Body of pancreas (tissue), 4 donors: ENCODE data around the gene AP1M1. TPM values are rescaled to one million over a fixed set of nuclear protein-coding genes. Genes with fewer than 3 reads are reported as not detected.

Experiments
- ATAC-seq: fragments of 150-250 bp; one replicate; pipeline ENCODE4 v1.9.1; 2016
- DNase-seq, 4 donors: peaks; one replicate each; pipeline ENCODE4 v3.0.0-alpha.2; 2019
- H3K27ac ChIP-seq, 4 donors: fragments of 200-600 bp; sonication (generic); 1 replicate in 3 of 4; 2 replicates in 1 of 4; pipeline versions ENCODE4 v1.5.1 to v1.6.1; 2016 to 2019; ENCODE audit warnings: mild to moderate bottlenecking in 1 of 4, mixed read lengths in 1 of 4, moderate library complexity in 1 of 4
- H3K27me3 ChIP-seq, 2 donors: fragments of 200-600 bp; sonication (generic); one replicate each; pipeline ENCODE4 v1.6.0; 2016; ENCODE audit warnings: mild to moderate bottlenecking in 1 of 2
- H3K36me3 ChIP-seq, 2 donors: fragments of 200-600 bp; sonication (generic); replicated peaks in 1 of 2; 2 replicates each; pipeline ENCODE4 v1.5.1; 2016; ENCODE audit warnings: low read depth in 2 of 2; ENCODE audit not compliant: insufficient read depth in 1 of 2
- H3K4me1 ChIP-seq: fragments of 200-600 bp; sonication (generic); one replicate; pipeline ENCODE4 v1.6.0; 2016
- H3K4me3 ChIP-seq, 2 donors: fragments of 200-600 bp; sonication (generic); 1 replicate in 1 of 2; 2 replicates in 1 of 2; pipeline ENCODE4 v1.5.1; 2016 to 2019
- H3K9me3 ChIP-seq, 3 donors: fragments of 200-600 bp; sonication (generic); 1 replicate in 2 of 3; 2 replicates in 1 of 3; pipeline ENCODE4 v1.5.1; 2016
- POLR2A ChIP-seq, 3 donors: fragments of 450-650 bp; IDR thresholded peaks; one replicate each; pipeline ENCODE4 v1.6.1; 2016; ENCODE audit warnings: antibody characterized with exemption in 3 of 3, mild to moderate bottlenecking in 2 of 3
- WGBS, 2 donors: methylation state at CpG; one replicate each; pipeline ENCODE4 v1.1.5; 2017; 5-methylcytosine and 5-hydroxymethylcytosine counted together
- intact Hi-C: fragments of 100-400 bp; cut with DNase I; formaldehyde crosslinking; loops from one replicate; pipeline ENCODE4 v1.15.1; 2023
- total RNA-seq, 2 donors: library from RNA; depleted of rRNA; stranded (reverse); fragments of >200 nt; gene quantifications; one replicate each; pipeline ENCODE4 v1.1.0, GENCODE V29; 2016
- TF ChIP-seq, protein P1 (sequence below), 7 experiments: fragments of 450-650 bp in 4 of 7; fragments of 200-600 bp in 3 of 7; sonication (generic) in 3 of 7; IDR thresholded peaks; one replicate each; pipeline ENCODE4 v1.5.1; 2016 to 2019; ENCODE audit warnings: antibody characterized with exemption in 7 of 7

AP1M1 gene
- total RNA-seq, 2 donors from 2014 or later: 22.3 to 23.1 TPM

DNA sequence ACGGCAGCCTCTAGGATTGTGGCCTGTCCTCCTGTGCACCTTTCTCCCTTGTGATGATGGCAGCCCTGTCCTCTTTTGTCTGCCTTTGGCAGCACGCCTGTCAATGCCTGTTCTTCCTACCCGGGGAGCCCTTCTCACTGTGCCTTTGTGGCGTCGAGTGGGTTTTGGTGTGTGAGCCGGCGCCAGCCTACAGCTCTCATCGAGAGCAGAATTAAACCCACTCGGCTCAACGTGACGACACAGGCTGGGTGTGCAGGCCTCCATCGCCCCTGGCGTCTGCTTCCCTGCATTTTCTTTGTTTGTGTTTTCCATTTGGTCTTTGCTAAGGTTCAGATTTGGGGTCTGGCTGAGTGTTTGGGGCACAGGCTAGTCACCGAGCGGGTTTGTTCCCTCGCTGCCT, 34.4 kb downstream of the AP1M1 start:
- intact Hi-C loops: no loop called here
- ATAC-seq: no peak
- no peaks in the 10 kb centered on the region for H3K9me3 ChIP-seq
- TF ChIP-seq, protein P1, sequence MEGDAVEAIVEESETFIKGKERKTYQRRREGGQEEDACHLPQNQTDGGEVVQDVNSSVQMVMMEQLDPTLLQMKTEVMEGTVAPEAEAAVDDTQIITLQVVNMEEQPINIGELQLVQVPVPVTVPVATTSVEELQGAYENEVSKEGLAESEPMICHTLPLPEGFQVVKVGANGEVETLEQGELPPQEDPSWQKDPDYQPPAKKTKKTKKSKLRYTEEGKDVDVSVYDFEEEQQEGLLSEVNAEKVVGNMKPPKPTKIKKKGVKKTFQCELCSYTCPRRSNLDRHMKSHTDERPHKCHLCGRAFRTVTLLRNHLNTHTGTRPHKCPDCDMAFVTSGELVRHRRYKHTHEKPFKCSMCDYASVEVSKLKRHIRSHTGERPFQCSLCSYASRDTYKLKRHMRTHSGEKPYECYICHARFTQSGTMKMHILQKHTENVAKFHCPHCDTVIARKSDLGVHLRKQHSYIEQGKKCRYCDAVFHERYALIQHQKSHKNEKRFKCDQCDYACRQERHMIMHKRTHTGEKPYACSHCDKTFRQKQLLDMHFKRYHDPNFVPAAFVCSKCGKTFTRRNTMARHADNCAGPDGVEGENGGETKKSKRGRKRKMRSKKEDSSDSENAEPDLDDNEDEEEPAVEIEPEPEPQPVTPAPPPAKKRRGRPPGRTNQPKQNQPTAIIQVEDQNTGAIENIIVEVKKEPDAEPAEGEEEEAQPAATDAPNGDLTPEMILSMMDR (IDR thresholded peaks at IDR 0.05): no peak
- TF ChIP-seq POLR2A (IDR thresholded peaks at IDR 0.05): no peak
- peaks cover 0 to 14% of the 10 kb centered on the region in 2 donors for H3K36me3 ChIP-seq
- 95 to 98% methylated on average over 16 of the region's 16 CpGs for WGBS, 2 donors
- H3K27me3 ChIP-seq: no peaks in the 10 kb centered on the region
- no peak overlapping the region for H3K27ac ChIP-seq
- H3K4me1 ChIP-seq: no peaks in the 10 kb centered on the region
- DNase-seq: no peak
- H3K4me3 ChIP-seq: no peak overlapping the region

DNA sequence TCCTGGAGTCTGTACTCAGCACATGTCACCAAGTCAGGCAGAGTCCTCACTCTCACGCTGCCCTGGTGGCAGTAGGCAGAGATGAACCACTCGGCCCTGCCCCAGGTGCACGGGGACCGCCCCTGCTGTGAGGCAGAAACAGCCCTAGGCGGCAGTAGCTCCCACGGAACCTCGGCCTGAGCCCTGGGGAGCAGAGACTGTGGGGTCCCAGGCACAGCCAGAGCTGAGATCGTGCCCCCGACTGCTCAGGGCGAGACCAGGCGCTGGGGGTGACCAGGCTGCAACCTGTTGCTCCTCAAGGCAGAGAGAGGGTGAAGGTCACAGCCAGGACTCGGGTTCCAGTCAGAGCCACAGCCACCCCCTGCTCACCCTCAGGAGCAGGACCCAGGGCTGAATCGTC, 34.9 kb downstream of the AP1M1 start:
- no peak overlapping the region for H3K4me3 ChIP-seq
- DNase-seq (no peak), ATAC-seq (no peak)
- H3K27ac ChIP-seq: no peak overlapping the region
- WGBS, 2 donors: 73 to 90% methylated on average over 3 to 12 of the region's 13 CpGs
- no peaks in the 10 kb centered on the region for H3K27me3 ChIP-seq
- intact Hi-C loops: no loop called here
- H3K4me1 ChIP-seq: no peaks in the 10 kb centered on the region
- no peak for TF ChIP-seq POLR2A (IDR thresholded peaks at IDR 0.05)
- TF ChIP-seq, protein P1 (IDR thresholded peaks at IDR 0.05): no peak
- peaks cover 0 to 14% of the 10 kb centered on the region in 2 donors for H3K36me3 ChIP-seq
- H3K9me3 ChIP-seq: no peaks in the 10 kb centered on the region

DNA sequence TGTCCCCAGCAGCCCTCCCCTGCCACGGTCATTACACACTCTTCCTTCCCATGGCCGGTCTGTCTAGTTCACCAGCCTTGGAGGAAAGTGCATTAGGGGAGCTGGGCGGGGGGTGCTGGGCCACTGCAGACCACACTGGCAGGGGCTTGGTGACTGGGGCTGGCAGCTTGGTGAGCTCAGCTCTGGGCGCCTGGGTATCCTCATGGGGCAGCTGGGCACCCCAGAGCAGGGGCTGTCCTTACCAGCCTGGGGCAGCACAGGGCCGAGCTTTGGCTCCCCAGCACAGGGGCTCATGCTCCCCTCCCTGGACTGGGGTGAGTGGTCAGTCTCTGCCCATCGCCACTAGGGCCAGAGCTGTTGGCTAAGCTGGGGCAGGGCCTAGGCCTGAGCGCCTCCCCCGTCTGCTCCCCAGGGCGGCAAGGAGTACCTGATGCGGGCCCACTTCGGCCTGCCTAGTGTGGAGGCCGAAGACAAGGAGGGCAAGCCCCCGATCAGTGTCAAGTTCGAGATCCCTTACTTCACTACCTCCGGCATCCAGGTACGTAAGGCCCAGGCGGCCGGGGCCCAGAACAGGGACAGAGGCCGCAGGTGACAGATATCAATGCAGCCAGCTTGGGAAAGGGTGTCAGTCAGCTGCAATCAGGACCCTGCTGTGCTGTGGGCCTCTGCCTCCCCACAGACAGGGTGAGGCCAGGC, 35.5 kb downstream of the AP1M1 start:
- Histone ChIP-seq H3K36me3 (peaks cover 0 to 9% of the 10 kb centered on the region in 2 donors), H3K9me3 (no peaks in the 10 kb centered on the region), H3K4me1 (no peaks in the 10 kb centered on the region), H3K27me3 (no peaks in the 10 kb centered on the region), H3K4me3 (no peak overlapping the region), H3K27ac (no peak overlapping the region)
- intact Hi-C loops: no loop called here
- WGBS, 2 donors: 81 to 95% methylated on average over 6 to 17 of the region's 19 CpGs
- TF ChIP-seq POLR2A (IDR thresholded peaks at IDR 0.05): no peak
- no peak for ATAC-seq
- DNase-seq: no peak

DNA sequence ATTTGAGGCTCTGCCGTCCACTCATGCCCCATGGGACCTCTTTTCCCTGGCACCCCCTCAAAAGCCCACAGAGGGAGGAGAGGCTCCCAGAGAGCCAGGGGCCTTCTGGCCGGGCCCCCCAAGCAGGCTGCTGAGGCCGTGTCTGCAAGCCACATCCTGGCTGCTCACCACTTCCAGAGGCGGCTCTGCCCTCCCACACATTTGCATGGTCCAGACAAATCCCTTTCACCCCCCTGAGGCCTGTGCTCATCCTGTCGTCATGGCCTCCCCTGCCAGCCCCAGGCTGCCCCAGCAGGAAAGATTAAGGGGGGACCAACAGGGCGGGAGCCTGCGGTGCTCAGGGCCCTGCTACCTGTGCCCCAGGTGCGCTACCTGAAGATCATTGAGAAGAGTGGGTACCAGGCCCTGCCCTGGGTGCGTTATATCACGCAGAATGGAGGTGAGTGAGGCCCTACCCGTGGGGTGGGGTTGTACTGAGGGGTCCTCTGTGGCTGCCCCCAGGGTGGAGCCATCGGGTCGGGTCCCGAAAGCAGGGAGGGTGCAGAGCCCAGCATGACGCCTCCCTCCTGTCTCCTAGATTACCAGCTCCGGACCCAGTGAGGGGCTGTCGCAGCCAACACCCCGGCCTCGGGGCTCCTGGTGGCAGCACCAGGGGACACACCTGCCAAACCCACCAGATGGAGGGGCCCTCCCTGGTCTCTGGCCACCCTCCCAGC, 36.3 kb downstream of the AP1M1 start:
- ATAC-seq (no peak), DNase-seq (no peak)
- H3K27ac ChIP-seq: no peak overlapping the region
- peaks cover 0 to 7% of the 10 kb centered on the region in 2 donors for H3K36me3 ChIP-seq
- H3K9me3 ChIP-seq: no peaks in the 10 kb centered on the region
- WGBS, 2 donors: 90 to 92% methylated on average over 13 to 19 of the region's 19 CpGs
- no peak for TF ChIP-seq POLR2A (IDR thresholded peaks at IDR 0.05)
- TF ChIP-seq, protein P1 (IDR thresholded peaks at IDR 0.05): no peak
- no peaks in the 10 kb centered on the region for H3K4me1 ChIP-seq
- H3K4me3 ChIP-seq: no peak overlapping the region
- no peaks in the 10 kb centered on the region for H3K27me3 ChIP-seq
- intact Hi-C loops: no loop called here

DNA sequence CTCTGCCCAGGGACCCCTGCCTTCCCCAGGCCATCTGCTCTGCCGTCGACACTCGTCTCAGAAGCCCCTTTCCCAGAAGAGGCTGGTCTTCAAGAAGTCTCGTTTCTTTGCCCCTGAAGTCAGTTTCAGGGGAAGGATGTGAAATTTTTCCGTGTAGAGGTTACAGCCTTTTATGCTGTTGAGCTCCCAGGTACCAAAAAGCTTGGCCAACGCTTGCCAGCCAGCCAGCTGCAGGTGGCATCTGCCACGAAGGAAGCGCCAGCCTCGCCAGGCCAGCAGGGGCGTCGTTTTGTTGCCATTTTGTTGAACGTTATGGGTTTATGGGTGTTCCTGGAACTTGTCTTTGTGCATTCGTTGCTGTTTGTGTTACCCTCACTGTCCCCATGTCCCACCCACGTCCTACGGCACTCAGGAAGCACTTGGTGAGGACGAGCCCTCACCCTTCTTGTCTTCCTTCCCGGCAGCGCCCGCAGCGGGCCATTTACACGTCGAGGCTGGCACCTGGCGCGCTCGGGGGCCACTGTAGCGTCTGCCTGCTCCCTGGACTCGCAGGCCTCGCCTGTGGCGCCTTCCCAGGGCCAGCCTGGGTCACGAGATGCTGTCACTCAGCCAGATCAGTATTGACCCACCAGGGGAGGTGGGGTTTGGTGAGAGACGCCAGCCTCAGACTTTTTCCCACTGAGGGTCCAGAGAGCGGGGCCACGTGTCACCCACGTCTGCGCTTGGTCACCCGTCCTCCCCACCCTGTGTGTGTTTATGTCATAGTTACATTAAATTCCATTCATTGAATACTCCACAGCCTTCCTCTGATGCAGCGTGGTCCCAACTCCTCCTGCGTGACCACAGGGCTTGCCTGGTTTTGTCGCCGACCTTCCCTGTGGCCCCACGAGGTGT, 37.1 kb downstream of the AP1M1 start:
- no peak for TF ChIP-seq POLR2A (IDR thresholded peaks at IDR 0.05)
- TF ChIP-seq, protein P1 (IDR thresholded peaks at IDR 0.05): no peak

More for the DNA sequence above, 37.1 kb downstream of the AP1M1 start:
- Histone ChIP-seq H3K27ac (no peak overlapping the region), H3K4me3 (no peak overlapping the region), H3K9me3 (no peaks in the 10 kb centered on the region), H3K36me3 (peaks cover 0 to 4% of the 10 kb centered on the region in 2 donors), H3K4me1 (no peaks in the 10 kb centered on the region), H3K27me3 (no peaks in the 10 kb centered on the region)
- WGBS, 2 donors: 84 to 88% methylated on average over 31 to 41 of the region's 41 CpGs
- ATAC-seq: no peak
- intact Hi-C loops: no loop called here
- no peak for DNase-seq
